ENCODE measurements around the gene GARIN5A. TPM values are rescaled to one million over a fixed set of nuclear protein-coding genes. Genes with fewer than 3 reads are reported as not detected.

The GARIN5A gene
- polyA plus RNA-seq, 1 donor: 5.5 TPM

GRCh38 chr19:50510121-50510670, 33.5 kb upstream of the GARIN5A start:
- no peak for DNase-seq

GRCh38 chr19:50509366-50509765, 32.7 kb upstream of the GARIN5A start:
- no peak for DNase-seq

- DNase-seq: no peak
These were observed 32.2 kb upstream of the GARIN5A start for GRCh38 chr19:50508843-50509190.

- DNase-seq: no peak
These were observed 30.7 kb upstream of the GARIN5A start for GRCh38 chr19:50507376-50507775.

GRCh38 chr19:50506700-50507099, 30.1 kb upstream of the GARIN5A start:
- DNase-seq: no peak

- DNase-seq: no peak
These were observed 29.4 kb upstream of the GARIN5A start for GRCh38 chr19:50505856-50506611.

GRCh38 chr19:50501568-50502475, 25.2 kb upstream of the GARIN5A start:
- DNase-seq: no peak

- DNase-seq: no peak
These were observed 24.5 kb upstream of the GARIN5A start for GRCh38 chr19:50501186-50501567.

- no peak for DNase-seq
These were observed 24.1 kb upstream of the GARIN5A start for GRCh38 chr19:50500753-50501151.

- no peak for DNase-seq
These were observed 23.6 kb upstream of the GARIN5A start for GRCh38 chr19:50500060-50500752.

GRCh38 chr19:50498219-50499056, 21.8 kb upstream of the GARIN5A start:
- no peak for DNase-seq

GRCh38 chr19:50497022-50497405, 20.4 kb upstream of the GARIN5A start:
- DNase-seq: no peak

- no peak for DNase-seq
These were observed 19.8 kb upstream of the GARIN5A start for GRCh38 chr19:50496189-50497021.

- DNase-seq: no peak
These were observed 18.4 kb upstream of the GARIN5A start for GRCh38 chr19:50495020-50495531.

- no peak for DNase-seq
These were observed 17.8 kb upstream of the GARIN5A start for GRCh38 chr19:50494186-50495019.

- DNase-seq: no peak
These were observed 16.5 kb upstream of the GARIN5A start for GRCh38 chr19:50493171-50493570.

- DNase-seq: no peak
These were observed 15.8 kb upstream of the GARIN5A start for GRCh38 chr19:50492303-50493052.

- DNase-seq: no peak
These were observed 14.4 kb upstream of the GARIN5A start for GRCh38 chr19:50490991-50491472.
